K562 (cell line): ENCODE measurements around the gene KCNJ10. TPM values are rescaled to one million over a fixed set of nuclear protein-coding genes. Genes with fewer than 3 reads are reported as not detected.

Source experiments
- ATF6 ChIP-seq: sonication (generic); formaldehyde crosslinking; IDR thresholded peaks from 2 replicates; pipeline ENCODE4 v1.4.0; 2020; ENCODE audit warnings: mild to moderate bottlenecking, missing genetic modification reagents
- HMG20A ChIP-seq: fragments of 450-650 bp; formaldehyde crosslinking; conservative IDR thresholded peaks from 2 replicates; pipeline ENCODE4 v1.4.0; 2020; ENCODE audit warnings: mild to moderate bottlenecking, mixed read lengths
- MTA3 ChIP-seq: fragments of 450-650 bp; formaldehyde crosslinking; IDR thresholded peaks from 2 replicates; pipeline ENCODE4 v1.6.1; 2017; ENCODE audit warnings: mild to moderate bottlenecking, borderline replicate concordance
- MYNN ChIP-seq, 2 experiments: sonication (generic); formaldehyde crosslinking in 1 of 2; IDR thresholded peaks; 2 replicates each; pipeline versions ENCODE4 v1.5.0 to v1.6.1; 2016 to 2020; ENCODE audit warnings: antibody characterized with exemption in 1 of 2, missing genetic modification reagents in 1 of 2
- NFXL1 ChIP-seq: fragments of 450-650 bp; formaldehyde crosslinking; IDR thresholded peaks from 2 replicates; pipeline ENCODE4 v1.4.0; 2021; ENCODE audit warnings: mild to moderate bottlenecking
- RBBP5 ChIP-seq: fragments of 200-600 bp; sonication (generic); IDR thresholded peaks from 2 replicates; pipeline ENCODE4 v1.6.1; 2012; ENCODE audit warnings: borderline replicate concordance, mild to moderate bottlenecking, low read length, control low read depth, inconsistent platforms; ENCODE audit not compliant: insufficient read depth, poor library complexity, severe bottlenecking
- SAFB ChIP-seq: fragments of 200-400 bp; formaldehyde crosslinking; IDR thresholded peaks from 2 replicates; pipeline ENCODE4 v1.6.1; 2017; ENCODE audit warnings: low read depth, low read length, borderline replicate concordance
- XRCC4 ChIP-seq: IDR thresholded peaks from one replicate; pipeline ENCODE4 v1.6.1; 2011; ENCODE audit not compliant: insufficient read depth, insufficient read length; ENCODE audit errors: extremely low read depth
- ZNF639 ChIP-seq, 2 experiments: fragments of 200-800 bp in 1 of 2; sonication (Bioruptor generic) in 1 of 2; sonication (generic) in 1 of 2; formaldehyde crosslinking in 1 of 2; IDR thresholded peaks in 1 of 2; conservative IDR thresholded peaks in 1 of 2; 2 replicates each; pipeline versions ENCODE4 v1.5.0 to v1.6.1; 2016 to 2020; ENCODE audit warnings: missing compliant biosample characterization in 1 of 2, missing genetic modification characterization in 1 of 2, missing genetic modification reagents in 1 of 2
- polyA plus RNA-seq, 8 experiments: library from polyadenylated mRNA; depleted of rRNA in 4 of 8; stranded (reverse) in 5 of 8; unstranded in 3 of 8; fragments of >200 nt; fragmentation: Nextera tagmentation in 2 of 8; fragmentation: Illumina TruSeq in 1 of 8; extraction: Ambion mirVana in 2 of 8; extraction: Trizol in 1 of 8; gene quantifications; 2 replicates each; pipeline versions ENCODE4 v1.2.1 to v1.2.3, GENCODE V29; 2011 to 2014; ENCODE audit warnings: inconsistent platforms in 1 of 8, missing spikeins in 1 of 8
- total RNA-seq, 7 experiments: library from RNA; depleted of rRNA in 6 of 7; stranded (reverse); fragments of >200 nt in 6 of 7; fragmentation: Illumina TruSeq in 2 of 7; extraction: Trizol in 2 of 7; gene quantifications; 2 replicates each; pipeline versions ENCODE4 v1.2.1 to v1.2.3, GENCODE V29; 2011 to 2021; ENCODE audit warnings: low replicate concordance in 1 of 7
- TF ChIP-seq, protein P1 (sequence below): IDR thresholded peaks from 3 replicates; pipeline ENCODE4 v1.6.1; 2011; ENCODE audit warnings: borderline replicate concordance, mild to moderate bottlenecking; ENCODE audit not compliant: insufficient read length, insufficient read depth
- TF ChIP-seq, protein P2 (sequence below), 2 experiments: fragments of 450-650 bp; formaldehyde crosslinking in 1 of 2; IDR thresholded peaks; 2 replicates each; pipeline versions ENCODE4 v1.4.0 to v1.6.1; 2014 to 2020; ENCODE audit warnings: mild to moderate bottlenecking in 2 of 2, borderline replicate concordance in 1 of 2, low read depth in 1 of 2

KCNJ10 gene
- total and polyA plus RNA-seq, 9 of the 15 experiments (the other 6 are each of a cell fraction or from before 2014, with no cell fraction given), result 0.06 to 0.11 TPM; not detected in 7

DNA sequence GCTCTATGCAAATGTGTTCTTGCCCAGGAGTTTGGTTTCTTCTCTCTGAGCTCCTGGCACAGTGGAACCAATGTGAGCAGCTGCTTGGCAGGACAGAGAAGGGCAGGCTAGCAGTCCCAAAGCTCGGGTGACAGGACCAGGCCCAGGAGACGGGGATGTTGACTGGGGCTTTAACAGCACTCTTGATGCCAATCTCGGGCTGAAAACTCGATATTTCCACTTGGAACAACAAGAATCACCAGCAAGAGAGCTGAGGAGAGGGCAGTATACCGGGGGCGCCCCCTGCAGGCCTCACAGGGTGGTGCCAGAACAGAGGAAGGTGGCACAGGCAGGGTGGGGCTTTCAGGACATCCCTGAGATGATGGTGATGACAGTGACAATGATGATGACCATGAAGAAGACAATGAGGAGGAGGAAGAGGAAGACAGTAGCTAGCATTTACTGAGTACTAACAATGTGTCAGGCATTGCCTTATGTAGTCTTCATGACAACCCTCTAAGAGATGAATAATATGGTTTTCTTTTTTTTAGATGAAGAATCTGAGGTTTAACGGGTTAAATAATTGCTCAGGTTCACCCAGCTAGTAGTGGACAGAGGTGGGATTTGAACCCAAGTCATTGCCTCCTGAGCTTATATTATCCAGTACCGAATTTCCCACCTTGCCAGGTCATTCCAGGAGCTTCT, 8.7 kb upstream of the KCNJ10 start (continued):
- TF ChIP-seq MYNN (IDR thresholded peaks at IDR 0.05) (no peak), MYNN (CRISPR knock-in tag; IDR thresholded peaks at IDR 0.05) (no peak), ATF6 (CRISPR knock-in tag) (no peak), XRCC4 (no peak), RBBP5 (no peak), ZNF639 (CRISPR knock-in tag; conservative IDR thresholded peaks at IDR 0.05 in 1 of 2, IDR thresholded peaks at IDR 0.05 in 1 of 2) (no peak), SAFB (no peak), NFXL1 (CRISPR knock-in tag) (no peak), HMG20A (CRISPR knock-in tag) (no peak), MTA3 (no peak)
- TF ChIP-seq, protein P1, sequence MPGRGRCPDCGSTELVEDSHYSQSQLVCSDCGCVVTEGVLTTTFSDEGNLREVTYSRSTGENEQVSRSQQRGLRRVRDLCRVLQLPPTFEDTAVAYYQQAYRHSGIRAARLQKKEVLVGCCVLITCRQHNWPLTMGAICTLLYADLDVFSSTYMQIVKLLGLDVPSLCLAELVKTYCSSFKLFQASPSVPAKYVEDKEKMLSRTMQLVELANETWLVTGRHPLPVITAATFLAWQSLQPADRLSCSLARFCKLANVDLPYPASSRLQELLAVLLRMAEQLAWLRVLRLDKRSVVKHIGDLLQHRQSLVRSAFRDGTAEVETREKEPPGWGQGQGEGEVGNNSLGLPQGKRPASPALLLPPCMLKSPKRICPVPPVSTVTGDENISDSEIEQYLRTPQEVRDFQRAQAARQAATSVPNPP, result no peak
- TF ChIP-seq, protein P2, sequence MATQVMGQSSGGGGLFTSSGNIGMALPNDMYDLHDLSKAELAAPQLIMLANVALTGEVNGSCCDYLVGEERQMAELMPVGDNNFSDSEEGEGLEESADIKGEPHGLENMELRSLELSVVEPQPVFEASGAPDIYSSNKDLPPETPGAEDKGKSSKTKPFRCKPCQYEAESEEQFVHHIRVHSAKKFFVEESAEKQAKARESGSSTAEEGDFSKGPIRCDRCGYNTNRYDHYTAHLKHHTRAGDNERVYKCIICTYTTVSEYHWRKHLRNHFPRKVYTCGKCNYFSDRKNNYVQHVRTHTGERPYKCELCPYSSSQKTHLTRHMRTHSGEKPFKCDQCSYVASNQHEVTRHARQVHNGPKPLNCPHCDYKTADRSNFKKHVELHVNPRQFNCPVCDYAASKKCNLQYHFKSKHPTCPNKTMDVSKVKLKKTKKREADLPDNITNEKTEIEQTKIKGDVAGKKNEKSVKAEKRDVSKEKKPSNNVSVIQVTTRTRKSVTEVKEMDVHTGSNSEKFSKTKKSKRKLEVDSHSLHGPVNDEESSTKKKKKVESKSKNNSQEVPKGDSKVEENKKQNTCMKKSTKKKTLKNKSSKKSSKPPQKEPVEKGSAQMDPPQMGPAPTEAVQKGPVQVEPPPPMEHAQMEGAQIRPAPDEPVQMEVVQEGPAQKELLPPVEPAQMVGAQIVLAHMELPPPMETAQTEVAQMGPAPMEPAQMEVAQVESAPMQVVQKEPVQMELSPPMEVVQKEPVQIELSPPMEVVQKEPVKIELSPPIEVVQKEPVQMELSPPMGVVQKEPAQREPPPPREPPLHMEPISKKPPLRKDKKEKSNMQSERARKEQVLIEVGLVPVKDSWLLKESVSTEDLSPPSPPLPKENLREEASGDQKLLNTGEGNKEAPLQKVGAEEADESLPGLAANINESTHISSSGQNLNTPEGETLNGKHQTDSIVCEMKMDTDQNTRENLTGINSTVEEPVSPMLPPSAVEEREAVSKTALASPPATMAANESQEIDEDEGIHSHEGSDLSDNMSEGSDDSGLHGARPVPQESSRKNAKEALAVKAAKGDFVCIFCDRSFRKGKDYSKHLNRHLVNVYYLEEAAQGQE (IDR thresholded peaks at IDR 0.05; ENCODE audit: borderline replicate concordance), result peak; percentile 64
- TF ChIP-seq, protein P2 (CRISPR knock-in tag; IDR thresholded peaks at IDR 0.05; ENCODE audit: low read depth), result no peak
